HCT116 (cell line): ENCODE results near the gene QRSL1. TPM values are rescaled to one million over a fixed set of nuclear protein-coding genes. Genes with fewer than 3 reads are reported as not detected.

Experiments
- ATAC-seq: fragments of 200-7000 bp; cut with Tn5 transposase; 2 replicates; pipeline ENCODE4 v1.9.1; 2020; ENCODE audit warnings: mild to moderate bottlenecking, moderate library complexity
- BruUV-seq: library from RNA; stranded (reverse); fragments of 400-500 nt; replicated peaks from 2 replicates; lab custom pipeline; 2021; lab: Mats Ljungman, UMichigan
- CTCF ChIA-PET: fragments of 300-600 bp; sonication (Branson Sonifier 250); formaldehyde crosslinking; loops from one replicate; lab custom pipeline; 2021; ENCODE audit warnings: antibody characterized with exemption; lab: Charles Lee
- POLR2A ChIA-PET: fragments of 300-600, 350-600 bp; sonication (Branson Sonifier 250); formaldehyde crosslinking; loops from one replicate; lab custom pipeline; 2021; ENCODE audit warnings: antibody characterized with exemption; lab: Charles Lee
- RAD21 ChIA-PET, 2 experiments: fragments of 300-600 bp; sonication (Branson Sonifier 250); formaldehyde crosslinking; loops; one replicate each; lab custom pipeline; 2023; ENCODE audit warnings: low total read pairs in 2 of 2; ENCODE audit not compliant: uncharacterized antibody in 2 of 2, unreplicated experiment in 2 of 2, low non-redundant PET in 1 of 2; lab: Charles Lee
- DNase-seq: peaks from one replicate; pipeline ENCODE4 v3.0.0-alpha.2; 2010; ENCODE audit warnings: low read depth, low spot score
- H2AFZ ChIP-seq: fragments of 200-600 bp; shearing (Covaris generic), sonication (generic); 2 replicates; pipeline ENCODE4 v1.6.1; 2017; ENCODE audit warnings: low read depth, mixed run types, mixed read lengths, antibody characterized with exemption, low read length; ENCODE audit not compliant: poor library complexity, severe bottlenecking
- H3K27ac ChIP-seq: 2 replicates; pipeline ENCODE4 v1.5.1; 2012; ENCODE audit warnings: low read depth, low read length
- H3K27me3 ChIP-seq: fragments of 200-600 bp; sonication (generic); 2 replicates; pipeline ENCODE4 v1.6.1; 2016; ENCODE audit warnings: mixed run types, low read length, mixed read lengths; ENCODE audit not compliant: insufficient read depth
- H3K36me3 ChIP-seq, 2 experiments: fragments of 200-500 bp in 1 of 2; fragments of 200-600 bp in 1 of 2; sonication (Bioruptor generic) in 1 of 2; sonication (generic) in 1 of 2; 2 replicates each; pipeline versions ENCODE4 v1.5.1 to v1.6.1; 2014 to 2016; ENCODE audit warnings: low read length in 2 of 2, inconsistent platforms in 1 of 2, mixed read lengths in 1 of 2, mixed run types in 1 of 2; ENCODE audit not compliant: insufficient read depth in 2 of 2, control insufficient read depth in 1 of 2
- H3K4me1 ChIP-seq, 2 experiments: fragments of 200-600 bp in 1 of 2; sonication (generic) in 1 of 2; 2 replicates each; pipeline versions ENCODE4 v1.5.1 to v1.6.1; 2012 to 2017; ENCODE audit warnings: low read length in 2 of 2, inconsistent platforms in 1 of 2, mild to moderate bottlenecking in 1 of 2, mixed read lengths in 1 of 2, mixed run types in 1 of 2, moderate library complexity in 1 of 2; ENCODE audit not compliant: insufficient read depth in 2 of 2, control insufficient read depth in 1 of 2
- H3K4me2 ChIP-seq: fragments of 200-600 bp; sonication (generic); 2 replicates; pipeline ENCODE4 v1.6.1; 2017; ENCODE audit warnings: mixed run types, low read length, mixed read lengths
- H3K4me3 ChIP-seq, 2 experiments: fragments of 200-600 bp in 1 of 2; sonication (generic) in 1 of 2; replicated peaks in 1 of 2; 2 replicates each; pipeline ENCODE4 v1.5.1; 2011 to 2016; ENCODE audit warnings: low read length in 2 of 2, control low read depth in 1 of 2, low read depth in 1 of 2, mild to moderate bottlenecking in 1 of 2, mixed read lengths in 1 of 2, mixed run types in 1 of 2
- H3K79me2 ChIP-seq: fragments of 200-600 bp; sonication (generic); 2 replicates; pipeline ENCODE4 v1.6.1; 2017; ENCODE audit warnings: mild to moderate bottlenecking, mixed run types, low read length, moderate library complexity, mixed read lengths; ENCODE audit not compliant: insufficient read depth
- H3K9ac ChIP-seq: fragments of 200-600 bp; sonication (generic); 2 replicates; pipeline ENCODE4 v1.6.1; 2016; ENCODE audit warnings: low read length, mixed read lengths
- H3K9me2 ChIP-seq: fragments of 200-600 bp; sonication (generic), shearing (Covaris generic); 2 replicates; pipeline ENCODE4 v1.6.1; 2017; ENCODE audit warnings: mixed run types, mild to moderate bottlenecking, moderate library complexity; ENCODE audit not compliant: insufficient read depth
- H3K9me3 ChIP-seq, 2 experiments: fragments of 200-500 bp in 1 of 2; fragments of 200-600 bp in 1 of 2; sonication (Bioruptor generic) in 1 of 2; sonication (generic) in 1 of 2; 2 replicates each; pipeline ENCODE4 v1.6.1; 2014 to 2017; ENCODE audit warnings: low read length in 2 of 2, mixed read lengths in 2 of 2, inconsistent platforms in 1 of 2, low read depth in 1 of 2, mild to moderate bottlenecking in 1 of 2, mixed run types in 1 of 2, moderate library complexity in 1 of 2; ENCODE audit not compliant: control insufficient read depth in 1 of 2, insufficient read depth in 1 of 2
- H4K20me1 ChIP-seq: fragments of 200-600 bp; sonication (generic), shearing (Covaris generic); 2 replicates; pipeline ENCODE4 v1.6.1; 2017; ENCODE audit warnings: mixed run types, mild to moderate bottlenecking, moderate library complexity; ENCODE audit not compliant: insufficient read depth
- CBX3 ChIP-seq: IDR thresholded peaks from 2 replicates; pipeline ENCODE4 v1.6.1; 2012; ENCODE audit warnings: low read depth
- ELF1 ChIP-seq: IDR thresholded peaks from 2 replicates; pipeline ENCODE4 v1.6.1; 2012; ENCODE audit warnings: low read depth, borderline replicate concordance
- EZH2 ChIP-seq: fragments of 200-600 bp; sonication (generic); IDR thresholded peaks from 2 replicates; pipeline ENCODE4 v1.6.1; 2017; ENCODE audit warnings: antibody characterized with exemption, mixed run types
- EZH2phosphoT487 ChIP-seq: fragments of 200-600 bp; IDR thresholded peaks from 2 replicates; pipeline ENCODE4 v1.6.1; 2018; ENCODE audit warnings: antibody characterized with exemption, borderline replicate concordance
- POLR2AphosphoS5 ChIP-seq: IDR thresholded peaks from 2 replicates; pipeline ENCODE4 v1.6.1; 2011; ENCODE audit warnings: mild to moderate bottlenecking, low read depth, low read length, moderate library complexity
- YY1 ChIP-seq: IDR thresholded peaks from 2 replicates; pipeline ENCODE4 v1.6.1; 2011; ENCODE audit warnings: low read length, low read depth, moderate library complexity, mild to moderate bottlenecking; ENCODE audit not compliant: insufficient replicate concordance; ENCODE audit errors: extremely low read depth
- ZFX ChIP-seq: fragments of 450-650 bp; IDR thresholded peaks from 2 replicates; pipeline ENCODE4 v1.6.1; 2017
- intact Hi-C: fragments of 100-400 bp; cut with micrococcal nuclease; formaldehyde crosslinking; loops from 2 replicates; pipeline ENCODE4 v1.10.0; 2022
- total RNA-seq: library from RNA; stranded (reverse); gene quantifications from one replicate; pipeline ENCODE4 v1.2.1, GENCODE V29; 2021; ENCODE audit not compliant: unreplicated experiment
- TF ChIP-seq, protein P1 (sequence below): IDR thresholded peaks from 2 replicates; pipeline ENCODE4 v1.6.1; 2011; ENCODE audit warnings: mild to moderate bottlenecking, low read length, moderate library complexity; ENCODE audit not compliant: insufficient replicate concordance; ENCODE audit errors: extremely low read depth
- TF ChIP-seq, protein P2 (sequence below), 3 experiments: fragments of 200-600 bp in 1 of 3; sonication (generic) in 1 of 3; IDR thresholded peaks in 2 of 3; conservative IDR thresholded peaks in 1 of 3; 2 replicates each; pipeline ENCODE4 v1.5.1; 2012 to 2017; ENCODE audit warnings: low read depth in 2 of 3, low read length in 2 of 3, antibody characterized with exemption in 1 of 3, borderline replicate concordance in 1 of 3, control low read depth in 1 of 3, mild to moderate bottlenecking in 1 of 3, mixed read lengths in 1 of 3, mixed run types in 1 of 3, moderate library complexity in 1 of 3; ENCODE audit not compliant: insufficient read depth in 1 of 3
- TF ChIP-seq, protein P3 (sequence below): IDR thresholded peaks from 2 replicates; pipeline ENCODE4 v1.6.1; 2012; ENCODE audit warnings: low read depth

Gene QRSL1
- total RNA-seq, 1 experiment from 2014 or later: 16.0 TPM

DNA sequence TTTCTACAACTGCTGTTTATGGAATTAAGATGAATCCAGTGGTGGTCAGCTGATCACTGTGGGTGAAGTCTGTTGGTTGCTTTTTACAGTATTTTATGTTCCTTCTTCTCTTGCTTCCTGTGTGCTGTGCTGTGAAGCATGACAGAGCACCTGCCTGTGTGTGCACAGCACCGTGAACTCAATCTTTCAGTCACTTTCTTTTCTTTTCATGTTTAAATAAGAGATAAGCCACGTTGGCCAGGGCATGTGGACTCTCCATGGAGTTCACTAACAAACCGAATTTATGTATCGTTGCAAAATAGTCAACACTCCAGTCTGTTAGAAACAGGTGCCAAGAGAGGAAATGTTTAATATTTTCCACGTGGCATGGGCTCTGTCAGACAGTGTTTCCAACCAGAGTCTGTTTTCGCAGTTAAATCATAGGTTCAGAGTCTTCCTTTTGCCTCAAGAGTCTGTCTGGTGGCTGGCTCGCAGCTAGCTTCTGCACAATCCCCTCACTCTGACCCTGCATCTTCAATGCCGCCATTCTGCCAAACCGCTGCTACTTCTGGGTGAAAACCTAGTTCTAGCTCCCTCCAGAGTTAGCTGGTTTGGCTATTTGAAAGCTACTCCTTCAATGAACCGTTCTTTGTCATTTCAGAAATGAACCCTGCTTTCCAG lies 73.2 kb downstream of the QRSL1 start:
- H3K4me2 ChIP-seq: no peak overlapping the region
- H3K27me3 ChIP-seq: no peaks in the 10 kb centered on the region
- ChIA-PET RAD21 (no interaction called here), POLR2A (no interaction called here), CTCF (no interaction called here)
- no peak for DNase-seq
- H3K4me1 ChIP-seq: no peaks in the 10 kb centered on the region
- no TSS peak for BruUV-seq
- H3K9me2 ChIP-seq: no peaks in the 10 kb centered on the region
- no peak overlapping the region for H3K4me3 ChIP-seq
- no peaks in the 10 kb centered on the region for H4K20me1 ChIP-seq
- ATAC-seq: no peak
- peaks cover 5 to 6% of the 10 kb centered on the region in 2 experiments; a peak in 2 of 4 replicates for H3K9me3 ChIP-seq
- intact Hi-C loops: no loop called here
- TF ChIP-seq EZH2: no peak
- TF ChIP-seq YY1: no peak
- TF ChIP-seq POLR2AphosphoS5: no peak
- TF ChIP-seq CBX3: no peak
- TF ChIP-seq, protein P1, sequence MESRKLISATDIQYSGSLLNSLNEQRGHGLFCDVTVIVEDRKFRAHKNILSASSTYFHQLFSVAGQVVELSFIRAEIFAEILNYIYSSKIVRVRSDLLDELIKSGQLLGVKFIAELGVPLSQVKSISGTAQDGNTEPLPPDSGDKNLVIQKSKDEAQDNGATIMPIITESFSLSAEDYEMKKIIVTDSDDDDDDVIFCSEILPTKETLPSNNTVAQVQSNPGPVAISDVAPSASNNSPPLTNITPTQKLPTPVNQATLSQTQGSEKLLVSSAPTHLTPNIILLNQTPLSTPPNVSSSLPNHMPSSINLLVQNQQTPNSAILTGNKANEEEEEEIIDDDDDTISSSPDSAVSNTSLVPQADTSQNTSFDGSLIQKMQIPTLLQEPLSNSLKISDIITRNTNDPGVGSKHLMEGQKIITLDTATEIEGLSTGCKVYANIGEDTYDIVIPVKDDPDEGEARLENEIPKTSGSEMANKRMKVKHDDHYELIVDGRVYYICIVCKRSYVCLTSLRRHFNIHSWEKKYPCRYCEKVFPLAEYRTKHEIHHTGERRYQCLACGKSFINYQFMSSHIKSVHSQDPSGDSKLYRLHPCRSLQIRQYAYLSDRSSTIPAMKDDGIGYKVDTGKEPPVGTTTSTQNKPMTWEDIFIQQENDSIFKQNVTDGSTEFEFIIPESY: no peak
- TF ChIP-seq ELF1: no peak
- TF ChIP-seq ZFX: no peak
- TF ChIP-seq, protein P2, sequence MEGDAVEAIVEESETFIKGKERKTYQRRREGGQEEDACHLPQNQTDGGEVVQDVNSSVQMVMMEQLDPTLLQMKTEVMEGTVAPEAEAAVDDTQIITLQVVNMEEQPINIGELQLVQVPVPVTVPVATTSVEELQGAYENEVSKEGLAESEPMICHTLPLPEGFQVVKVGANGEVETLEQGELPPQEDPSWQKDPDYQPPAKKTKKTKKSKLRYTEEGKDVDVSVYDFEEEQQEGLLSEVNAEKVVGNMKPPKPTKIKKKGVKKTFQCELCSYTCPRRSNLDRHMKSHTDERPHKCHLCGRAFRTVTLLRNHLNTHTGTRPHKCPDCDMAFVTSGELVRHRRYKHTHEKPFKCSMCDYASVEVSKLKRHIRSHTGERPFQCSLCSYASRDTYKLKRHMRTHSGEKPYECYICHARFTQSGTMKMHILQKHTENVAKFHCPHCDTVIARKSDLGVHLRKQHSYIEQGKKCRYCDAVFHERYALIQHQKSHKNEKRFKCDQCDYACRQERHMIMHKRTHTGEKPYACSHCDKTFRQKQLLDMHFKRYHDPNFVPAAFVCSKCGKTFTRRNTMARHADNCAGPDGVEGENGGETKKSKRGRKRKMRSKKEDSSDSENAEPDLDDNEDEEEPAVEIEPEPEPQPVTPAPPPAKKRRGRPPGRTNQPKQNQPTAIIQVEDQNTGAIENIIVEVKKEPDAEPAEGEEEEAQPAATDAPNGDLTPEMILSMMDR (IDR thresholded peaks at IDR 0.05 in 2 of 3, conservative IDR thresholded peaks at IDR 0.05 in 1 of 3; ENCODE audit: borderline replicate concordance in 1 of 3, insufficient read depth in 1 of 3, low read depth in 2 of 3, low read length in 2 of 3): no peak
- TF ChIP-seq, protein P3, sequence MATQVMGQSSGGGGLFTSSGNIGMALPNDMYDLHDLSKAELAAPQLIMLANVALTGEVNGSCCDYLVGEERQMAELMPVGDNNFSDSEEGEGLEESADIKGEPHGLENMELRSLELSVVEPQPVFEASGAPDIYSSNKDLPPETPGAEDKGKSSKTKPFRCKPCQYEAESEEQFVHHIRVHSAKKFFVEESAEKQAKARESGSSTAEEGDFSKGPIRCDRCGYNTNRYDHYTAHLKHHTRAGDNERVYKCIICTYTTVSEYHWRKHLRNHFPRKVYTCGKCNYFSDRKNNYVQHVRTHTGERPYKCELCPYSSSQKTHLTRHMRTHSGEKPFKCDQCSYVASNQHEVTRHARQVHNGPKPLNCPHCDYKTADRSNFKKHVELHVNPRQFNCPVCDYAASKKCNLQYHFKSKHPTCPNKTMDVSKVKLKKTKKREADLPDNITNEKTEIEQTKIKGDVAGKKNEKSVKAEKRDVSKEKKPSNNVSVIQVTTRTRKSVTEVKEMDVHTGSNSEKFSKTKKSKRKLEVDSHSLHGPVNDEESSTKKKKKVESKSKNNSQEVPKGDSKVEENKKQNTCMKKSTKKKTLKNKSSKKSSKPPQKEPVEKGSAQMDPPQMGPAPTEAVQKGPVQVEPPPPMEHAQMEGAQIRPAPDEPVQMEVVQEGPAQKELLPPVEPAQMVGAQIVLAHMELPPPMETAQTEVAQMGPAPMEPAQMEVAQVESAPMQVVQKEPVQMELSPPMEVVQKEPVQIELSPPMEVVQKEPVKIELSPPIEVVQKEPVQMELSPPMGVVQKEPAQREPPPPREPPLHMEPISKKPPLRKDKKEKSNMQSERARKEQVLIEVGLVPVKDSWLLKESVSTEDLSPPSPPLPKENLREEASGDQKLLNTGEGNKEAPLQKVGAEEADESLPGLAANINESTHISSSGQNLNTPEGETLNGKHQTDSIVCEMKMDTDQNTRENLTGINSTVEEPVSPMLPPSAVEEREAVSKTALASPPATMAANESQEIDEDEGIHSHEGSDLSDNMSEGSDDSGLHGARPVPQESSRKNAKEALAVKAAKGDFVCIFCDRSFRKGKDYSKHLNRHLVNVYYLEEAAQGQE: no peak
- TF ChIP-seq EZH2phosphoT487: no peak
- H2AFZ ChIP-seq: no peak overlapping the region
- no peaks in the 10 kb centered on the region for H3K36me3 ChIP-seq
- H3K27ac ChIP-seq: no peak overlapping the region
- no peak overlapping the region for H3K9ac ChIP-seq
- no peaks in the 10 kb centered on the region for H3K79me2 ChIP-seq
